Stimulated activated CD4-positive, alpha-beta T cell treated with anti-CD3 and anti-CD28 coated beads, Interleukin-15, amount 100 ng/mL, for 1 hour (primary cell): ENCODE results near the gene NEURL4.

ENCODE experiments used
- DNase-seq, 2 donors: peaks; one replicate each; pipeline ENCODE4 v3.0.0-alpha.2; 2020; ENCODE audit warnings: low read depth in 1 of 2, low spot score in 1 of 2

Gene NEURL4

DNA sequence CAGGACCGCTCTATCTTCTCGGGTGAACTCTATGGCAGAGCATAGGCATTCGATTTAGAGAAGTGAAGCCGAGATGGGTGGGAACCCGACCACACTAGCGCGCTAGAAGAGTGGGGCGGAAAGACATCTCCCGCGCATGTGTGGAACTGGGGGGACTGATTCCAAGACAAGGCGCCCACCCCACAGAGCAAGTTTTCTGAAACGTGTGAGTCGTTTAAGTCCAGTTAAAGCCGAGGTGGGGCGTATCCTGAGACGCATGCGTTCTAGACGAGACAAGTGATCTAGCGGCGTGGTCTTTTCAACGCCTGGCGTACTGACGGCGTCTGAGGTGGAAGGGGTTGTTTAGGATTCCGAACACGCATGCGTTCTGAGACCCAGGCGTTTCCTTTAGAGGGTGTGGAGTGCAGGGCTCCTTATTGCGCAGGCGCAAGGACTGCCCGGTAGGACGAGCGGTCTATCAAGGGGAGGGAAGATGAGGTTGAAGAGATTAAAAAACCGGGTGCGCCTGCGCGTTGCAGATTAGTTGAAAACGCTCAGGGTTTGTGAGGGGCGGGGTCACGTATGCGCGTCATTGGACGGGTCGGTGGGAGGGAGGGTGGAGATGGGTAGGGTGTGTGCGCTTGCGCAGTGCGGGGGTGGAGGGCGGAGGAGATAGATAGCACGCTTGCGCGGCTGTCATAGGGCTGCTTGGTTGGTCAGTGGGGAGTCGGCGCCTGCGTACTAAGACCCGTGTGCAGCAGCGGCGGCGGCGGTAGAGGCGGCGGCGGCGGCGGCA is 22.0 kb downstream of the NEURL4 start, which contains the start of gene EIF5A:
TSS of gene EIF5A (plus strand) at position 718 of the 775 bp plus-strand sequence. CDS start 2,008 bp downstream, outside the sequence.
- DNase-seq, result peak; percentile 100

DNA sequence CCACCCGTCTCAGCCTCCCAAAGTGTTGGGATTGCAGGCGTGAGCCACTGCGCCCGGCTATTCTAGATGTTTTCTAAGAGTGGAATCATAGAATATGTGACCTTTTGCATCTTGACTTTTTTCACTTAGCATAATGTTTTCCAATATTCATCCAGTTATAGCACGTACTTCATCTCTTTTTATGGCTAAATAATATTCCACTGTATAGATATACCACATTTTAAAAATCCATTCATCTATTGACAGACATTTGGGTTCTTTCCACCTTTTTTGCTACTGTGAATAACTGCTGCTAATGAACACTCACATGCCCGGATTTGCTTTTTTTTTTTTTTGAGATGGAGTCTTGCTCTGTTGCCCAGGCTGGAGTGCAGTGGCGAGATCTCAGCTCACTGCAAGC is 25.0 kb downstream of the NEURL4 start:
- no peak for DNase-seq

DNA sequence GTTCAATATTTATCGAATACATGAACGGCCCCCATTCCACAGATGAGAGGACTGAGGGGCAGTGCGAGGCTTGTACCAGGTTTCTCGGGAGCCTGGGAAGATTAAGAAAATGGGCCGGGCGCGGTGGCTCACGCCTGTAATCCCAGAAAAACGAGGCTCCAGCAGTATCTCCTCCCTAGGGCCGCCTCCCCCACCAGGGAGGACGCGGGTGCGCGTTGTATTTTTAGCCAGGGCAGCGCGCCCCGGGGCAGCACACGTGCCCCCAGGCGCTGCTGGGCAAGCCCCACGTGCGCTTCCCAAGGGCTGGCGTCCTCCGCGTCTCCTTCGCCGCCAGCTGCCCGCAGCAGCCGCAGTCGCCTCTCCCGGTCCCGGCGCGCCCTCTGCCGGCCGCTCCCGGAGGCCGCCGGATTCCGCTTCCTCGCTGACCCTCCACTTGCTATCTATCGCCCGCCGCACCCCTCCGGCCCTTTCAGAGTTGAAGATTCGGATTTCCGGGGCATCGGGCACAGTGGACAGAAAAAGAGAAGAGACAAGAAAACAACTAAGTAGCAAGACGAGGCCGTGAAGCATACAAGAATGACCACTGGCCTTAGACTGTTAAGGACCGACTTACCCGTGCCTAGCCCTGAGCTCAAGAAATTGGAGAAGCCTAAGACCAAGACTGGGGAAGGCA is 32.8 kb downstream of the NEURL4 start:
- peak in 1 of 2 donors; percentile 58 for DNase-seq

DNA sequence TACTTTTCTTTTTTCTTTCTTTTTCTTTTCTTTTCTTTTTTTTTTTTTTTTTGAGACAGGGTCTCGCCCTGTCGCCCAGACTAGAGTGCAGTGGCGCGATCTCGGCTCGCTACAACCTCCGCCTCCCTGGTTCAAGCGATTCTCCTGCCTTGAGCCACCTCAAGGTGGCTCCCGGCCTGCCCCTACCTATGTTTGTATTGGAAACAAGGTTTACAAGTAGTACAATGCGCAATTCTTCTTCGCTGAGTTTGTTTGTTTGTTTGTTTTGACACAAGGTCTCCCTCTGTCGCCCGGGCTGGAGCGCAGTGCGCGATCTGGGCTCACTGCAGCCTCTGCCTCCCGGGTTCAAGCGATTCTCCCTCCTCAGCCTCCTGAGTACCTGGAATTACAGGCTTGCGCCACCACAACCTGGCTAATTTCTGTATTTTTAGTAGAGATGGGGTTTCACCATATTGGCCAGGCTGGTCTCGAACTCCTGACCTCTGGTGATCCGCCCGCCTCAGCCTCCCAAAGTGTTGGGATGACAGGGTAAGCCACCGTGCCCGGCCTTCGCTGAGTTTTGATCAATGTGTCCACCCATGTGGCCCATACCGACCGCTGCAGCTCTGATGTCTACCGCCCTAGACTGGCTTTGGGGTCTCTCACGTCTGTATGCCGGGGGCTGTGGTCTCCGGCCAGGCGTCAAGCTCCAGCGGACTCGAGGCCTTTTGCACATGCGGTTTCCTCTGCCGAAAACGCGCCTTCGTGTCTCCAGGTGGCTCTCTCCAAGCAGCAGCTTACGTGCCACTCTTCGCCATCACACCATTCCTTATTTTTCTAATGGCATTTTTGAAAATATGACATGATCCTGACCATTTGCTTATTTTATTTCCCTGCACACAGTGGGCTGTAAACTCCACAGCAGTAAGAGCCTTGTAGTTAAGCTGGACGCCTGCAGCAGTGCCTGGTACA is 33.6 kb downstream of the NEURL4 start:
- DNase-seq, result no peak

DNA sequence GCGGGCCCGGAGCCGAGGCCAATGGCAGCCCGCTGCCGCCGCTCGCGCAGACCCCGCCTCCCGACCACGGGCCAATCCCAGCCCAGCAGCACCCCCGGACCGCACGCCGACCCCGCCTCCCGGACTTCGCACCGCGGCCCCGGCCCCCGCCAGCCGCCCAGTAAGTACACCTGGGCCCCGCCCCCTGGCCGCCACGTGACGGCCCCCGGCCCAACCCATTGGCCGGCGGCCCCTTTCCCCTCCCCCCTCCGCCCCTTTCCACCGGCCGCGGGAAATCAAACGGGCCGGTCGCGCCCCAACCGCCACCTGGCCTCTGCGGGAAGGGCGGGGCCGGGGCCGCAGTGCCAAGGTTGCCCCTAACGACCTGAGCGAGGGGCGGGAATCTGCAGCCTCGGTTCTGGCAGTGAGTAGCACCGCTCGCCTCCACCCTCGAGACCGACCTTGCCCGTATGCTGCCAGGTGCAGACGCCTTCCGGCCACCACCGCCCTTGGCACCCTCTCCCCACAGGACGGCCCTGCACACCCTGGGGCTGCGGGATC is 34.5 kb downstream of the NEURL4 start, which contains the start of gene YBX2:
TSS of gene YBX2 (minus strand) at position 26 of the 540 bp plus-strand sequence. CDS start 139 bp downstream, outside the sequence.
- DNase-seq, result peak; percentile 51 to 63

DNA sequence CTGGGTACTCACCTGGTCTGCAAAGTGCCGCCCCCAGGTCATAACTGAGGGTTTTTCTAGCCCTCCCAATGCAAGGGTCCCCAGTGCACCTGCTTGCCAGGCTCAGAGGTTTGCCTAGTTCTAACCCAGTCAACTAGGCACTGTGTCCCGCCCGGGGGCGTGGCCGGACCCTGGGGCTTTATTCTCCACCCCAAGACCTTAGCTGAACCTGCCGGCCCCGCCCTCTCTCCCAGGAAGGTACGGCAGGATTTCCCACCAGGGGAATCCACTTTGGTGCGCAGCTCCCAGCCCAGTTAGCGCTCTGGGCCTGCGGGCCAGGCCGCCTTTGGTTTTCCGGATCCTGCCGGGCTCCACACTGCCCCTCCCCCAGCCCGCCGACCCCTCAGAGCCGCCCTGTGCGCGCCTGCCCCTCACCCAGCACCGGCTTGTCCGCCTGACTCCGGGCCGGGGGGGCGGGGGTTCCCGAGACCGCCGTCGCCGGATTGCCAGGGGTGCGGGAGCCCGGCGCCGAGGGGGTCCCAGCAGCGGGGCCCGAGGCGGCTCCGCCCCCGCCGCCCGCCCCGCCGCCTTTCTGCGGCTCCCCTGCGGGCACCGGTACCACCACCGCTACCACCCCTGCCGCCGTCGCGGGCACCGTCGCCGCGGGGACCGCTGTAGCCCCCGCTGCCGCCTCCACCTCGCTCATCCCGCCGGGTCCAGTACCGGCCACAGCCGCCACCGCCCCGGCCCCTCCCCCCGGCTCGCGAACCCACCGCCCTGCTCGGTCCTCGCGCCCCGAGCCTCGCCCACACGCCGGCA is 35.1 kb downstream of the NEURL4 start:
- no peak for DNase-seq

DNA sequence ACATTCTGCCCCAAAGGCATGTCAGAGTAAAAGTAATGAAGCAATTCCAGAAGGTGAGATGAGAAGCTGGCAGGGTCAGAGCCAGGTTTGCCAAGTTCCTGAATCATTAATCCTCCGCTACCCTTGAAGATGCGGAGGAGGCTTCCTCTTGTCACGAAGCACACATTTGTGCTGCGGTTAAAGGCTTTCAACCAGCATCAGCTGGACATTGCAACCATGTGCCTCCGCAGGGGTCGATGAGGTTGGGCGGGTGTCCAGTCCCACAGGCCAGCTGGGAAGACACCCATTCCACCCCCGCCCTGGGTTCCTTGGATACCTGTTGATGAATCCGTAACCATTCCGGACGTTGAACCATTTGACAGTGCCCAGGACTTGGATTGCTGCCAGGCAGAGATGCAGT is 36.0 kb downstream of the NEURL4 start:
- no peak for DNase-seq

DNA sequence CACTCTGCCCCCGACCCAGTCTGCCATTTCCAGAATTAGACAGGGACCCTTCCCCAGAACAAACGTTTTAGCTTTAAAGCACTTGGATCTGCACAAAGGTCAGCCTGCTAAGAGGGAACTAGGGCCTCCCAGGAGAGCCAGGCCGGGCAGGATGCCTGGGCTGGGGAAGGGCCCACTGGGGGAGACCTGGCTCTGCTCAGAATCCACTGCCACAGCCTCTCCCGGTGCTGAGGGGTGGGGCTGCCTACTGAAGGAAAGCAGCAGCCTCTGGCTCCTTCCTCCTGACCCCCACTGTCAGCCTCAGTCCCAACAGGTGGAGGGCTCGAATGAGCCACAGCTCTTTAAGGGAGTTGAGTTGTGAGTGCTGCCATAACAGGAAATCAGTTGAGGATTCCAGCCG is 36.4 kb downstream of the NEURL4 start:
- DNase-seq, result no peak

DNA sequence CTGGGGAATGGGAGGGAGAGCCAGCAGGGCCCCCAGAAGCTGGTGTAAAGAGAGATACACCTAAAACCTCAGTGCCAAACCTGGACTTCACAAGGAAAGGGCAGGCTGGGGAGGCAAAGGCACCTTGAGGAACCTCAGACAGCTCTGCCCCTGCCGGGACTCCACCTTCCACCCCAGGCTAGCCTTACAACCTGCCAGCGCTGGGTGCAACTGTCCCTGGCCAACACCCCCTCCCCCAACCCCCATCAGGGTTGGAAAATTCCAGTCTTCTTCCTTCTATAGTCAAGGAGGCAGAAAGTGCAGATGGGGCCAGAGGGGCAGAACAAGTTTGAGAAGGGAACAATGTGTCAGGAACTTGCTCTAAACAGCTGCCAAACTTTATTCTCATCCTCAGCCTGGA is 36.9 kb downstream of the NEURL4 start:
- no peak for DNase-seq

DNA sequence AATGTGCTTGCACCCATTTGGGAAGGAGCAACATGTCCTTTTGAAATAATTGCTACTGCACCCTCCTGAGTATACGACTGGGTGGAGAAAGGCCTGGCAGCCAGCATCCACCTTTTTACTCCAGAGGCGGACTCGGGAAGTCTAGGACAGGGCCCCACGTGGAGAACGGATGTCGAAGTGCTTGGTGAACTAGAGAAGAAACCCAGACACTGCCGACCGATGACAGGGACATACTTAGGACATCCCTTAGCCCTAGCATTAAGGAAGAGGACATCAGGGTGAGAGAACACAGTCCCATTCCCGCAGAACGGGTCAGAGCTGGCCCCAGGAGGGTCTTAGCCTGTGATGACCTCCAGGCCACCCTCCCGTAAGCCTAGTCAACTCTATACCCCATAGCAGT is 38.5 kb downstream of the NEURL4 start:
- DNase-seq, result no peak

DNA sequence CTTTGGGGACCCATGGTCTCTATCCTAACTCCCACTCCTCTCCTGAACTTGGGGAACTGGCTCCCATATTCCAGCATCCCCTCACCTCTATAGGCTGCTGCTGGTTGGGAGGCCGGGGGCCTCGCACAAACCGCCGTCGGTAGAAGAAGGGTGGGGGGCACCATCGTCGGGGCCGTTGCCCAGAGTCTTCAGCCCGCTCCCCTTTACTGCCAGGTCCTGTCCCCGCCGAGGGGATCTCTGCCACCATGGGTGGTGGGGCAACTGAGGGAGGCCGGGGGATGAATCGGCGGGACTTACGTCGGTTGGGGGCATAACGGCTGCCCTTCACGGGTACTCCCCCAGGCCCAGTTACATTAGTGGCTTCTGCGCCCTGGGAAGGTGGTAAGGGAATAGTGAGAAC is 39.0 kb downstream of the NEURL4 start:
- no peak for DNase-seq

DNA sequence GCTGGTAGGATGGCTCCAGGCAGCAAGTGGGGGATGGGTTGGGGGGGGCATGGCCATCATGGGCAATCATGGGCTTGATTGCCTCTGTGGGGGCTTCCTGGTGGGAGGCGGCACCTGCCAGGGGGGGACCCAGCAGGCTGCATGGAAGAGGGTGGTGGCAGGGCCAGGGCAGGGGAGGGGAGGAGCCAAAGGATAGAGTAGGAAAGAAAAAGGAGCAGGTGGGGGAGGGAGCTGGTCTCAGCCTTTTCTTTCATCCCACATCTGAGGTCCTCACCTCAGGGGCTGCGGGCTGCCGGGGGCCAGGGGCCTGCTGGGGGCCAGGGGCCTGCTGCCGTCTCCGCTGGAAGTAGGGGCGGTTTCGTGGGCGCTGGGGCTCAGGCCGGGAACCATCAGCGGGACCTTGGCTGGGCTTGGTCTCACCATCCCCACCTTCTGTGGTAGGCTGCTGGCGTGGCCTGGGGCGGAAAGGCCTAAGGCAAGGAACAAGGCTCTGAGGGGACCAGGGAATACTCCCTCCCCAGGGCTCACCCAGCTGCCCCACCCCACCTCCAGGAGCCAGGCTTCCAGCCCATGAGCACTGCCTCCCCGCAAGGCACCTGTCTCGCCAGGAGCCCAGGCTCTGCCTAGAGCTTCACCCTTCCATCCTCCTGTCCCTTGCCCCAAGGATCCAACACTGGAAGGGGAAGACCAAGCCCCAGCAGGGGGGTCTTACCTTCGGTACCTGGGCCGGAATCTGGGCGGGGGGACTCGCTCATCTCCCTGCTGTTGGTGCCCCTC is 39.7 kb downstream of the NEURL4 start:
- no peak for DNase-seq

DNA sequence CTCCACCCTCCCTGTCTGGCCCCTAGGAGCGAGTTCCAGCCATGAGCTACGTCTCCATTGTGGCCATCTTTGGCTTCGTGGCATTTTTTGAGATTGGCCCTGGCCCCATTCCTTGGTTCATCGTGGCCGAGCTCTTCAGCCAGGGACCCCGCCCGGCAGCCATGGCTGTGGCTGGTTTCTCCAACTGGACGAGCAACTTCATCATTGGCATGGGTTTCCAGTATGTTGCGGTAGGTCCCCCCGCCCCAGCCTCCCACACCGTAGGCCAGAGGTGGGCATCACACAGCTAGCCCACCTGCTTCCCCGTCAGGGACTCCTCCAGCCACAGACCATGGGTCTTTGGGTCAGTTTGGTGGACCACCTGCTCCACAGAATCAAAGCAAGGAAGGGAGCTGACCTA is 43.5 kb downstream of the NEURL4 start:
- DNase-seq, result no peak

DNA sequence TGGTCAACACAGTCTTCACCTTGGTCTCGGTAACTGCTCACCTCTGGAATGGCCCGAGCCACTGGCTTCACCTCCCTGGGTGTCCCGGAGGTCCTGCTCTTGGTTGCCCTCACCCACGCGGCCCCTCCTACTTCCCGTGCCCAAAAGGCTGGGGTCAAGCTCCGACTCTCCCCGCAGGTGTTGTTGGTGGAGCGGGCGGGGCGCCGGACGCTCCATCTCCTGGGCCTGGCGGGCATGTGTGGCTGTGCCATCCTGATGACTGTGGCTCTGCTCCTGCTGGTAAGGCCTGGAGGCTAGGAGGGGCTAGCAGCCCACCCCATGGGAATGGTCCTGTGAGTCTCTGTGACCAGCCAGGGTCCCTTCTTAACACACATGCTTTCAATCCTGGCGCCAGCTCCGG is 44.2 kb downstream of the NEURL4 start:
- no peak for DNase-seq

DNA sequence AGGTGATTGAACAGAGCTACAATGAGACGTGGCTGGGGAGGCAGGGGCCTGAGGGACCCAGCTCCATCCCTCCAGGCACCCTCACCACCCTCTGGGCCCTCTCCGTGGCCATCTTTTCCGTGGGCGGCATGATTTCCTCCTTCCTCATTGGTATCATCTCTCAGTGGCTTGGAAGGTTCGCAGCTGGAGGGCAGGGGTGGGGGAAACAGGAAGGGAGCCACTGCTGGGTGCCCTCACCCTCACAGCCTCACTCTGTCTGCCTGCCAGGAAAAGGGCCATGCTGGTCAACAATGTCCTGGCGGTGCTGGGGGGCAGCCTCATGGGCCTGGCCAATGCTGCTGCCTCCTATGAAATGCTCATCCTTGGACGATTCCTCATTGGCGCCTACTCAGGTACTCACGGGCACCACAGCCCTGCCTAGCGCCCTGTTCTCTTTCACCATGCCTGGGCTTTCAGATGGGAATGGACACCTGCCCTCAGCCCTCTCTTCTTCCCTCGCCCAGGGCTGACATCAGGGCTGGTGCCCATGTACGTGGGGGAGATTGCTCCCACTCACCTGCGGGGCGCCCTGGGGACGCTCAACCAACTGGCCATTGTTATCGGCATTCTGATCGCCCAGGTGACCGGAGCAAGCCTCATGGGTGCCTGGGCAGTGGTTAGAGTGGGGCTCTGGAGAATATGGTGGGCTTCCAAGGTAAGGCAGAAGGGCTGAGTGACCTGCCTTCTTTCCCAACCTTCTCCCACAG is 45.5 kb downstream of the NEURL4 start:
- DNase-seq, result no peak

DNA sequence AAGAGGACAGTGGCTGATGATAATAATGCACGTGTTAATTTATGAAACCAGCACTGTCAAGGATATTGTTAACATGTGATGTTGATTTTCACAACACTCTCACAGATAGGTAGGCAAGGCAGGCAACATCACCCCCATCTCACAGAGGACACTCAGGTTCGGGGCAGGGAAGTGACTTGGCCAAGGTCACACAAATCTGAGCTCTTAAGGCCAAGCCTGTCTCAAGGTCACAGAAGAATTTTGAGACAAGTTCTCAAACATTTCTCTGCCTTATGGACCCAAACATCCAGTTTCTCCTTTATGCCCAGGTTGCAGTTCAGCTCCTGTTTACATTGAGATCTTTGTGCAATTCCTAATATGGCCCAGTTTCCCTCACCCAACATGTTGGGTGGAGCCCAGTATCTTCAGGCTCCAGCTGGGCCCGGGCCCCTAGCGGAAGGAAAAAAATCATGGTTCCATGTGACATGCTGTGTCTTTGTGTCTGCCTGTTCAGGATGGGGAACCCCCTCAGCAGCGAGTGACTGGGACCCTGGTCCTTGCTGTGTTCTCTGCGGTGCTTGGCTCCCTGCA is 46.3 kb downstream of the NEURL4 start:
- no peak for DNase-seq

DNA sequence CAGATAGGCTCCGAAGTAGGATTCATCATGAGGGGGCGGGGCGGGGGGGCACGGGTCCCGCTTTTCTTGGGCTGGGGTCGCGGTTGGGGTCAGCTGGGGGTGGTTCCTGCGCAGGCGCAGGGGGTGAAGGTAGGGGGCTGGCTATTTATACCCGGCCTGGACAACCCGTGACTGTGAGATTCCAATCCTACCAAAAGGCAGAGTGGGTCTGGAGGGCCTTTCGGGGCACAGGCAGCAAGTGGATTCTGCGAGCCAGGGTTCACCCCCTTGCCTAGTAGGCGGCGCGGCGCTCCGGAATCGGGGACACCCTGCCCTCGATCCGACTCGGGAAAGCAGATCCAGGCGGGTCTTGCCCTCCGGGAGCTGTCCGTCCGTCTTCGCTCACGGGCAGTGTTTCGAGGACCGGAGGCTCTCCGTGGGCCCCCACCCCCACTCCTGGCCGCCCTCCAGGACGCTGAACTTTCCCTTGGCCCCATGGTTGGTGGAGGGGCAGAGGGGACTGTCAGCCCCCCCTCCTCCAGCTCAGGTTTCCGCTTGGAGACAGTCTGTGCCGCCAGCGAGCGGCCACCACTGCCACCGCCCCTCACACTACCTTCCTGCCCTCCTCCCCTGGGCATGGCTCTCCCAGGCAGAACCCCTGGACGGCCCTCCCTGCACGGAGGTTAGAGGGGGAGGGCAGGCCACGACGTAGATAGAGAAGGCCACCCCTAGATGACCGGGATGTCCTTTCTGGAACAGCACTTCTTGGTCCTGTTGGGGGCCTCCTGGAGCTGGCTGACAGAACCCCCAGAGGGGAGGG is 47.0 kb downstream of the NEURL4 start:
- DNase-seq, result no peak
